Gastrocnemius medialis (tissue), 4 donors: Measurements from ENCODE around the gene TIMP1.

Source experiments
- CTCF ChIP-seq, 5 experiments: fragments of 450-650 bp in 3 of 5; fragments of 200-600 bp in 2 of 5; sonication (generic) in 2 of 5; IDR thresholded peaks in 4 of 5; conservative IDR thresholded peaks in 1 of 5; 1 replicate in 4 of 5; 2 replicates in 1 of 5; pipeline ENCODE4 v1.5.1; 2016 to 2019; ENCODE audit warnings: antibody characterized with exemption in 5 of 5, mild to moderate bottlenecking in 3 of 5, moderate library complexity in 3 of 5
- POLR2A ChIP-seq, 2 donors: fragments of 450-650 bp; IDR thresholded peaks; one replicate each; pipeline ENCODE4 v1.6.1; 2017; ENCODE audit warnings: antibody characterized with exemption in 2 of 2, mild to moderate bottlenecking in 2 of 2, moderate library complexity in 2 of 2

- no peak for TF ChIP-seq CTCF (IDR thresholded peaks at IDR 0.05 in 4 of 5, conservative IDR thresholded peaks at IDR 0.05 in 1 of 5)
- no peak for TF ChIP-seq POLR2A (IDR thresholded peaks at IDR 0.05)
Measured at GRCh38 chrX:47605024-47605423, 22.8 kb downstream of the TIMP1 start.
